Measurements from ENCODE around the gene PCDH17. TPM values are rescaled to one million over a fixed set of nuclear protein-coding genes. Genes with fewer than 3 reads are reported as not detected.
A peak's percentile ranks its signal among the peaks of the same experiment; 100 is the strongest.

The PCDH17 gene
- total and polyA plus RNA-seq, 2 of the 8 experiments (the other 6 are each of a cell fraction or from before 2014, with no cell fraction given) = 0.20 to 0.60 TPM

DNA sequence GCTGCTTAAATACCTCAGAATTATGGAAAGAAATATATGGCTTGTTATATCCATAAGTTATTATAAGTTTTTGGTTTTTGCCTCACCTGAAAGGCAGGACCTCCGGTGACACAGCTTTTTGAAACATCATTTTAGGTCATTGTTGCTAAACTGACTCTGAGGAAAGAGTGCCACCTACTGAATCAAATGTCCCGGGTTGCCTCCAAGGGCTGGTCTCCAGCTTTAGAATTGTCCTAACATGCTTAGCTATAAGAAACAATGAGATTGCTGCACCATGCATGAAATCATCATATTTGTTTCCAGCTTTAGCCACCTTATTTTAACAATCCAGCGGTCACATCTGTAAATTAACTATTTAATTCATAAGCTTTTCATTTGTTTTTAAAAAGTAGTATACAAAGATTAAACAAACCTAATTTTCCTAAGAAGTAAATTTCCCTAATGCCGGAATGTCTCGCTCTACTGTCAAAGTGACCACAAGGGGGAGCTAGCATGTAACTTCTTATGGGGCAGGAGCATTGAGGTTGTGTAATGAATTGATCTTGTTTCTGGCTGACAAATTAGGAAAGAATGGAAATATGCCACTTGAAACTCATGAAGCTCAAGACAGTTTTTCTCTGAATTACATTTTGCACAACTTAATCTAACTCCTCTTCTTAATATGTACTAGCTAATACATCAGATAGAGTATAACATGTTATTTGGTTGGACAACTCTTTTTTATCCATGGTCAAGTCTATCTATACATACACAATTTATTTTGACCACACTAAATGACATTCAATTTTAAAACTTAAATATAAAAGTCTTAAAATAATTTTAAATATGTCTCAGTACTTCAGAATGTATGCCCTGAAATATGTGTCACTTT, 6.7 kb upstream of the PCDH17 start:
- Histone ChIP-seq H3K79me1 (ENCODE audit: low read depth, low read length) (no peaks in the 10 kb centered on the region), H3K9ac (replicated peaks in 1 of 4; ENCODE audit: extremely low read depth in 1 of 4, low read depth in 3 of 4, low read length in 3 of 4) (no peak overlapping the region), H3K18ac (ENCODE audit: extremely low read depth, low read length) (no peak overlapping the region), H3K23ac (ENCODE audit: insufficient read length) (no peak overlapping the region), H3K23me2 (ENCODE audit: low read depth, low read length) (peaks cover 7% of the 10 kb centered on the region), H3K79me2 (ENCODE audit: control insufficient read depth in 1 of 2, insufficient read depth in 2 of 2, low read length in 2 of 2) (no peaks in the 10 kb centered on the region), H3K14ac (ENCODE audit: insufficient read length) (no peak overlapping the region), H4K91ac (replicated peaks; ENCODE audit: insufficient read length, low read length) (no peak overlapping the region), H2BK20ac (ENCODE audit: low read length) (no peak overlapping the region), H3K36me3 (ENCODE audit: control insufficient read depth in 2 of 4, insufficient read depth in 4 of 4, low read length in 3 of 4) (no peaks in the 10 kb centered on the region), H3K27ac (ENCODE audit: low read depth, low read length) (no peak overlapping the region), H2BK5ac (ENCODE audit: low read depth, low read length) (no peak overlapping the region), H2AK5ac (ENCODE audit: low read depth, low read length) (no peak overlapping the region), H4K20me1 (replicated peaks in 1 of 2; ENCODE audit: control insufficient read depth in 1 of 2, insufficient read depth in 2 of 2, low read length in 2 of 2) (no peaks in the 10 kb centered on the region), H2AFZ (ENCODE audit: low read length) (no peak overlapping the region), H3K4me1 (replicated peaks in 1 of 4; ENCODE audit: control insufficient read depth in 3 of 4, insufficient read depth in 4 of 4, low read length in 3 of 4) (peaks cover 0 to 3% (median 0%) of the 10 kb centered on the region in 4 experiments; a peak in 2 of 7 replicates), H3K56ac (replicated peaks; ENCODE audit: insufficient read length, low read depth, low read length) (no peak overlapping the region), H3K27me3 (replicated peaks in 1 of 4; ENCODE audit: control insufficient read depth in 3 of 4, extremely low read depth in 1 of 4, insufficient read depth in 3 of 4, low read length in 3 of 4) (peaks cover 10 to 19% (median 13%) of the 10 kb centered on the region in 4 experiments), H3K4me3 (ENCODE audit: extremely low read depth in 1 of 4, insufficient read depth in 2 of 4, low read depth in 3 of 4, low read length in 4 of 4) (peak overlapping the region in 1 of 4 experiments; percentile 29; a peak in 2 of 8 replicates), H3K4me2 (ENCODE audit: insufficient read depth in 1 of 2, low read depth in 2 of 2, low read length in 2 of 2) (peak overlapping the region; percentile 1 to 9; a peak in 1 of 4 replicates), H2BK15ac (ENCODE audit: low read length) (no peak overlapping the region), H4K5ac (ENCODE audit: insufficient read length, low read depth, low read length) (no peak overlapping the region), H3K9me3 (ENCODE audit: insufficient read depth in 2 of 2, low read depth in 1 of 2, low read length in 1 of 2) (no peaks in the 10 kb centered on the region), H3K4ac (replicated peaks; ENCODE audit: insufficient read length, low read depth, low read length) (no peak overlapping the region), H2BK120ac (replicated peaks; ENCODE audit: low read depth, low read length) (no peak overlapping the region), H4K8ac (ENCODE audit: extremely low read depth, insufficient read depth, low read length) (no peak overlapping the region), H2BK12ac (ENCODE audit: low read depth, low read length) (no peak overlapping the region)
- WGBS, 2 experiments (ENCODE audit: extremely low coverage in 1 of 2, insufficient coverage in 1 of 2, insufficient read length in 1 of 2, insufficient replicate concordance in 2 of 2, low coverage in 1 of 2, low lambda C conversion rate in 2 of 2, missing lambda C conversion rate in 1 of 2) = 13% methylated on average over 5 of the region's 5 CpGs; no CpG with 5 or more reads in 1 of the 2 experiments
- CTCF ChIA-PET (ENCODE audit: partially characterized antibody) = interaction anchor here (0.5 to 8.2 kb wide), 45 partner anchors 9 to 1447 kb away, joined by 3 to 107 read pairs (median 4); no protein-coding TSS in a partner anchor
- DNase-seq (ENCODE audit: low read depth in 1 of 2, low spot score in 2 of 2) (no peak), FAIRE-seq (peak; percentile 83)
- POLR2A ChIA-PET (ENCODE audit: partially characterized antibody) = no interaction called here
- TF ChIP-seq SAP30 (IDR thresholded peaks at IDR 0.05; ENCODE audit: insufficient read depth, insufficient replicate concordance, low read length) (no peak), EP300 (IDR thresholded peaks at IDR 0.05; ENCODE audit: borderline replicate concordance in 1 of 2, low read depth in 2 of 2, low read length in 2 of 2) (no peak), CBX5 (IDR thresholded peaks at IDR 0.05; ENCODE audit: low read depth, low read length) (no peak), PHF8 (conservative IDR thresholded peaks at IDR 0.05; ENCODE audit: low read depth, low read length) (no peak), MAFK (IDR thresholded peaks at IDR 0.05; ENCODE audit: low read depth, low read length) (peak; percentile 26; the same call in 1 of the 2 replicates), SIRT6 (IDR thresholded peaks at IDR 0.05; ENCODE audit: low read length) (no peak), NANOG (IDR thresholded peaks at IDR 0.05; ENCODE audit: insufficient read depth, low read depth, low read length, poor library complexity, severe bottlenecking) (no peak)
- TF ChIP-seq, protein P1, sequence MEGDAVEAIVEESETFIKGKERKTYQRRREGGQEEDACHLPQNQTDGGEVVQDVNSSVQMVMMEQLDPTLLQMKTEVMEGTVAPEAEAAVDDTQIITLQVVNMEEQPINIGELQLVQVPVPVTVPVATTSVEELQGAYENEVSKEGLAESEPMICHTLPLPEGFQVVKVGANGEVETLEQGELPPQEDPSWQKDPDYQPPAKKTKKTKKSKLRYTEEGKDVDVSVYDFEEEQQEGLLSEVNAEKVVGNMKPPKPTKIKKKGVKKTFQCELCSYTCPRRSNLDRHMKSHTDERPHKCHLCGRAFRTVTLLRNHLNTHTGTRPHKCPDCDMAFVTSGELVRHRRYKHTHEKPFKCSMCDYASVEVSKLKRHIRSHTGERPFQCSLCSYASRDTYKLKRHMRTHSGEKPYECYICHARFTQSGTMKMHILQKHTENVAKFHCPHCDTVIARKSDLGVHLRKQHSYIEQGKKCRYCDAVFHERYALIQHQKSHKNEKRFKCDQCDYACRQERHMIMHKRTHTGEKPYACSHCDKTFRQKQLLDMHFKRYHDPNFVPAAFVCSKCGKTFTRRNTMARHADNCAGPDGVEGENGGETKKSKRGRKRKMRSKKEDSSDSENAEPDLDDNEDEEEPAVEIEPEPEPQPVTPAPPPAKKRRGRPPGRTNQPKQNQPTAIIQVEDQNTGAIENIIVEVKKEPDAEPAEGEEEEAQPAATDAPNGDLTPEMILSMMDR (IDR thresholded peaks at IDR 0.05; ENCODE audit: control extremely low read depth in 1 of 3, insufficient read depth in 1 of 3, low read depth in 1 of 3, low read length in 3 of 3) = peak in 2 of 3 experiments; percentile 55 to 70; a peak in 3 of 4 replicates

Measured in H1 (cell line).